DOHH2 (cell line): Measurements from ENCODE around the gene ETS1.

ENCODE experiments used
- CTCF ChIP-seq: fragments of 200-600 bp; sonication (generic); IDR thresholded peaks from one replicate; pipeline ENCODE4 v1.5.1; 2014; ENCODE audit warnings: antibody characterized with exemption, mild to moderate bottlenecking, low read depth, low read length; ENCODE audit not compliant: poor library complexity, severe bottlenecking
- EZH2phosphoT487 ChIP-seq: fragments of 200-600 bp; sonication (generic); IDR thresholded peaks from 2 replicates; pipeline ENCODE4 v1.6.1; 2017; ENCODE audit warnings: borderline replicate concordance, mild to moderate bottlenecking, antibody characterized with exemption, low read length, moderate library complexity, mixed read lengths

- no peak for TF ChIP-seq CTCF
- no peak for TF ChIP-seq EZH2phosphoT487
Measured at GRCh38 chr11:128483211-128483788, 104.1 kb downstream of the ETS1 start.
